Left ventricle myocardium inferior (tissue), 1 donor: ENCODE measurements around the gene SPAAR. TPM values are rescaled to one million over a fixed set of nuclear protein-coding genes. Genes with fewer than 3 reads are reported as not detected.

ENCODE experiments used
- DNase-seq: peaks from one replicate; pipeline ENCODE4 v3.0.0-alpha.2; 2020
- H3K27ac ChIP-seq: fragments of 200-600 bp; replicated peaks from 2 replicates; pipeline ENCODE4 v1.8.0; 2021
- H3K27me3 ChIP-seq: fragments of 200-600 bp; 2 replicates; pipeline ENCODE4 v1.8.0; 2021; ENCODE audit warnings: low read depth
- H3K36me3 ChIP-seq: fragments of 200-600 bp; 2 replicates; pipeline ENCODE4 v1.8.0; 2021
- H3K4me1 ChIP-seq: fragments of 200-600 bp; 2 replicates; pipeline ENCODE4 v1.8.0; 2021
- H3K4me3 ChIP-seq: fragments of 200-600 bp; 2 replicates; pipeline ENCODE4 v1.8.0; 2021; ENCODE audit warnings: mild to moderate bottlenecking, moderate library complexity
- H3K9me3 ChIP-seq: fragments of 200-600 bp; replicated peaks from 2 replicates; pipeline ENCODE4 v1.8.0; 2021
- intact Hi-C: fragments of 100-400 bp; cut with micrococcal nuclease; formaldehyde crosslinking; loops from one replicate; pipeline ENCODE4 v1.11.0; 2022
- total RNA-seq: library from RNA; stranded (reverse); fragmentation: NEBNext Ultra II Directional; extraction: Animal tissue kit (Norgen Biotek cat#: 25700); gene quantifications from one replicate; pipeline ENCODE4 v1.2.1, GENCODE V29; 2021
- TF ChIP-seq, protein P1 (sequence below): fragments of 200-600 bp; IDR thresholded peaks from 2 replicates; pipeline ENCODE4 v1.8.0; 2021; ENCODE audit warnings: antibody characterized with exemption, mild to moderate bottlenecking, borderline replicate concordance
- donor health status: DM: no; HTN: yes; CAD: no; lungs with severe emphysema.

Gene SPAAR
- total RNA-seq, 1 donor from 2014 or later = 6.5 TPM

DNA sequence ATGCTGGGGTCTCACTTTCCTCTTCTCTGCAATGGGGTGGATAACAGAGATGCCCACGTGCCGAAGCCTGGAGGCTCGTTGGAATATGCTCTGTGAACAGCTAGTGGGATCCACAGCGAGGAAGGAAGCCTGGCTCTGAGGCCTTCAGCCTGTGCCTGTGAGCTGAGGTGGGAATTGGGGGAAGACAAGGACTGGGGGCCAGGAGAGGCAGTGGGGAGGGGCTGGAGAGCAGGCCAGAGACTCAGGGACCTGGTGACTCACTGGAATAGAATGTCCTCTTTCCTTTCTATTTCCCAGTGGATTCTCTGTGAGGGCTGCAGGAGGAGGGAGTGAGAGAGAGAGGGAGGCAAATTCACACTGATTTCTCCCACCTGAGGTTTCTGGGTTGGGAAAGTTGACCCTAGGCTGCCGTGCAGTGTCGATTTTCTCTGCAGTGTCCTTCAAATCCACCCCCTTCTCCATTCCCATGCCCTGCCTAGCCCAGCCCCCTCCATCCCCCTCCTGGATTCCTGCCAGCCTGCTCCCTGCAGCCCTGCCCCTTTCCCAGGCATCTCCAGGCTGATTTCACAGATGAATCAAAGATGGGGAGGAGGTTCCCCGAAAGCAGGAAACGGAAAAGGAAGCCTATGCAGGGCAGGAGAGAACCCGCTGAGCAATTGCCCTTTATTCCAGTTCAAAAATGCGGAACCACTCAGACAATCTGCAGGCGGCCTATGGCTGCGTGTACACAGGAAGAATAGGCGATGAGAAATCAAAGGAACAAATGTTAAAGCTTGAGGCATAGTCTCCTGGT, 1.4 kb upstream of the SPAAR start:
- peaks cover 96% of the 10 kb centered on the region for H3K4me1 ChIP-seq
- no peaks in the 10 kb centered on the region for H3K9me3 ChIP-seq
- peak overlapping the region; percentile 67 for H3K4me3 ChIP-seq
- TF ChIP-seq, protein P1, sequence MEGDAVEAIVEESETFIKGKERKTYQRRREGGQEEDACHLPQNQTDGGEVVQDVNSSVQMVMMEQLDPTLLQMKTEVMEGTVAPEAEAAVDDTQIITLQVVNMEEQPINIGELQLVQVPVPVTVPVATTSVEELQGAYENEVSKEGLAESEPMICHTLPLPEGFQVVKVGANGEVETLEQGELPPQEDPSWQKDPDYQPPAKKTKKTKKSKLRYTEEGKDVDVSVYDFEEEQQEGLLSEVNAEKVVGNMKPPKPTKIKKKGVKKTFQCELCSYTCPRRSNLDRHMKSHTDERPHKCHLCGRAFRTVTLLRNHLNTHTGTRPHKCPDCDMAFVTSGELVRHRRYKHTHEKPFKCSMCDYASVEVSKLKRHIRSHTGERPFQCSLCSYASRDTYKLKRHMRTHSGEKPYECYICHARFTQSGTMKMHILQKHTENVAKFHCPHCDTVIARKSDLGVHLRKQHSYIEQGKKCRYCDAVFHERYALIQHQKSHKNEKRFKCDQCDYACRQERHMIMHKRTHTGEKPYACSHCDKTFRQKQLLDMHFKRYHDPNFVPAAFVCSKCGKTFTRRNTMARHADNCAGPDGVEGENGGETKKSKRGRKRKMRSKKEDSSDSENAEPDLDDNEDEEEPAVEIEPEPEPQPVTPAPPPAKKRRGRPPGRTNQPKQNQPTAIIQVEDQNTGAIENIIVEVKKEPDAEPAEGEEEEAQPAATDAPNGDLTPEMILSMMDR = no peak
- no peaks in the 10 kb centered on the region for H3K36me3 ChIP-seq
- intact Hi-C loops = loop anchor here (5.0 to 10.0 kb wide), 2 partner anchors 39 to 117 kb away; no protein-coding TSS in a partner anchor
- H3K27me3 ChIP-seq = no peaks in the 10 kb centered on the region
- DNase-seq = peak; percentile 75
- H3K27ac ChIP-seq = peak overlapping the region; percentile 98

DNA sequence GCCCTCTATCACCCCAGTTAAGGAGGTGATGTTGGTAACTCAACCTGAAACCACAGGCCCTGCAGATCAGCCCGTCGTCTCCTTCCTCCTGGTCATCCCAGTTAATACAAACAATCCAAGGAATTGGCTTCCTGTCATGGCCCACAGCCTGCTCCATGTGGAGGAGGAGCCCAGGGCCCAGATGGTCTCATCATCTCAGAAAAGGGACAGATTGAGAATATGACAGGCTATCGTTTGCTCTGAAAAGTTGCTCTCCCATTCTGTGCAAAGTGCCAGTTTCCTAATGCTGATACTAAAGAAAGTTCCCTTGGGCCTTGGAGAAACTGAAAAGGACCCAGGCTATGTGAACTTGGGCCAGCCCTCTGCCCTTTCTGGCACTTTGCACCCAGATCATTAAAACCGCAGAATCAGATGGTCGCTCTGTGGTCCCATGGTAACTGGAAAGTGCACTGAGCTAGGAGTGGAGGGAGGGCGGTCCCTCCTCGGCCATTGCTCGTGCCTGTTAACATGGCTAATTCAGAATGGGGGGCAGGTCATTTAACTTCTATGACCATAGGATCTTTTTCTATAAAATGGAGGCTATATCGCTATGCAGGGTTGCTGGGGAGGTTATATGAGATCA, 675 bp upstream of the SPAAR start:
- H3K36me3 ChIP-seq = no peaks in the 10 kb centered on the region
- H3K4me3 ChIP-seq = peak overlapping the region; percentile 67
- DNase-seq = peak; percentile 59
- H3K27me3 ChIP-seq = no peaks in the 10 kb centered on the region
- no peaks in the 10 kb centered on the region for H3K9me3 ChIP-seq
- TF ChIP-seq, protein P1 = no peak
- peak overlapping the region; percentile 98 for H3K27ac ChIP-seq
- H3K4me1 ChIP-seq = peaks cover 91% of the 10 kb centered on the region
- intact Hi-C loops = loop anchor here (5.0 to 10.0 kb wide), 2 partner anchors 39 to 116 kb away; no protein-coding TSS in a partner anchor

DNA sequence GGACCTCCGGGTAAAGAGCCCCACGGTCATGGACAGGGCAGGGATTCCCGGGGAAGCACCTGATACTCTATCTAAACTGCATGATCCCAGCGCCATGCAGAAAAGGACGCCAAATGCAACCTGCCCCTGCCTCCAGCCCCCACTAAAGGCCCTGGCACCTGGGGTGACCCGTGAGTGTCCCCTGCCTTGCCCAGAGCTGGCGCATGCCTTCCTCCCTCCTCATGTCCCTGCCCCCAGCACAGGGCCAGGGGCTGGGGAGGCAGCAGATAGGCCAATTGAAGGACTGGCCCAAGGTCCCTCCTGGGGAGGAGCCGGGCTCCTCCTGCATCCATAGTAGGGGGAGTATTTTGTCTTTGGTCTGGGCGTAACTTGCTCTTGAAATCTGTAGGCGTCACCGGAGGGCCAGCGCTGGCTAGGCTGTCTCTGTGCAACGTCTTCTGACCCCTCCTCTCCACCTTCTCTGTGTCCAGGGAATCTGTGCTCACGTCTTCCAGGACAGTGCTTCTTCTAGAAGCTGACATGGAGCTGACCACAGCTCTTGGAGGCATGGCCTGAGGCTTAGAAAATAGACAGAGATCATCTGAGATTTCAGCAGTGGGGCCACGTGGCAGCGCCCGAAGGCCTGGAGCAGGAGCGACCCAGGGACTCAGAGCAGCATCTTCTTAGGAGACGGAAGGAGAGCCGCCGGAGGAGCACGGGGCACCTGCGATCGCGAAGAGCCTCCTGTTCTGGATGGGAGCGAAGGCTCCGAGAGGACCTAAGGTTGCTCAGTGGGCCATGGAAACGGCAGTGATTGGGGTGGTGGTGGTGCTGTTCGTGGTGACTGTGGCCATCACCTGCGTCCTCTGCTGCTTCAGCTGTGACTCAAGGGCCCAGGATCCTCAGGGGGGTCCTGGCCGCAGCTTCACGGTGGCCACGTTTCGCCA, 660 bp downstream of the SPAAR start:
- no peaks in the 10 kb centered on the region for H3K9me3 ChIP-seq
- peak; percentile 67 for DNase-seq
- H3K4me3 ChIP-seq = peak overlapping the region; percentile 67
- H3K27ac ChIP-seq = peak overlapping the region; percentile 98
- peaks cover 87% of the 10 kb centered on the region for H3K4me1 ChIP-seq
- H3K36me3 ChIP-seq = no peaks in the 10 kb centered on the region
- intact Hi-C loops = loop anchor here (5.0 to 10.0 kb wide), 2 partner anchors 37 to 115 kb away; no protein-coding TSS in a partner anchor
- no peaks in the 10 kb centered on the region for H3K27me3 ChIP-seq
- TF ChIP-seq, protein P1 = no peak

DNA sequence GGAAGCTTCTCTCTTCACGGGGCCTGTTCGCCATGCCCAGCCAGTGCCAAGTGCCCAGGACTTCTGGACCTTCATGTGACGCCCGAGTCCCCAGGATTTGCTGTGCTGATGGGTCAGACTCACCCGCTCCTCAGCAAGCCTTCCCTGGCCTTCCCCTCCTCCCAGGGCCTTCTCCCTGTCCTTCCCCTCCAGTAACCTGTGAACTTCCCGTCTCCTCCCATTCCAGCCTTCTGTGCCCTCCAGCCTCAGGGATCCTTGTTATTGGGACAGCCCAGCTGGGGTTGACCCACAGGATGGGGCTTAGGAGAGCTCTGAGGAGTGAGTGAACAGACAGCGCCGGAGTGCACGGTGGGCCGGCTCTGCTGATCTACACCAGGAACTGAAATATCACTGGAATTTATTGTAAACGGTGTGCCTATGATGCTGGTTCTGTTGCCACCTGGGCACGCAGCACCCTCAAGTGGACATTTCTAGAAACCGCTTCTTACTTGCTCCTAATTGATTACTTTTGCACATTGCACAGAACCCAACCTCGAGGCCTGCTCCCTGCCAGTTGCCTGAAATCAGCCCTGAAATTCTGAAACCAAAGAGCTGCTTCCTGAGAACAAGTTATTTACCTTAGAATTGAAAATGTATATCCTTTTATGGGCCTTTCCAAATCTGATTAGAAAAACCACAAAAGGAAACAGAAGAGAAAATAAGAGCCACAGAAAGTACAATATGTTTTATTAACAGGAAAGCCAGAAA, 1.5 kb downstream of the SPAAR start:
- H3K4me1 ChIP-seq = peaks cover 87% of the 10 kb centered on the region
- peak overlapping the region; percentile 67 for H3K4me3 ChIP-seq
- no peaks in the 10 kb centered on the region for H3K36me3 ChIP-seq
- intact Hi-C loops = no loop called here
- no peaks in the 10 kb centered on the region for H3K27me3 ChIP-seq
- DNase-seq = peak; percentile 39
- TF ChIP-seq, protein P1 = peak; percentile 63
- peak overlapping the region; percentile 98 for H3K27ac ChIP-seq
- no peaks in the 10 kb centered on the region for H3K9me3 ChIP-seq
